HG02840 (cell line): ENCODE measurements around the gene HSFX1.
"Not testable (repeated sequence)": the region's sequence is repeated elsewhere in the genome, so short reads cannot be mapped to it uniquely, and the experiment has no call there.

ENCODE experiments used
- ATAC-seq: cut with Tn5 transposase; IDR thresholded peaks from one replicate; pipeline ENCODE4 v1.9.1; 2021; ENCODE audit warnings: mild to moderate bottlenecking, moderate library complexity, moderate number of reproducible peaks; ENCODE audit not compliant: unreplicated experiment, low FRiP score

The HSFX1 gene

GRCh38 chrX:149773768-149774167 lies at the start of gene HSFX1:
HSFX1 (plus strand) TSS chrX:149774068; CDS start chrX:149774682, 614 bp downstream.
- ATAC-seq = not testable (repeated sequence)

- not testable (repeated sequence) for ATAC-seq
These were observed 46.6 kb upstream of the HSFX1 start for GRCh38 chrX:149727308-149727707.

- not testable (repeated sequence) for ATAC-seq
These were observed 31.6 kb upstream of the HSFX1 start for GRCh38 chrX:149742269-149742668.

- ATAC-seq = not testable (repeated sequence)
These were observed 27.4 kb upstream of the HSFX1 start for GRCh38 chrX:149746390-149747007.

- ATAC-seq = no peak
These were observed 16.4 kb upstream of the HSFX1 start for GRCh38 chrX:149757206-149758067.

GRCh38 chrX:149758068-149758714 lies 15.7 kb upstream of the HSFX1 start:
- no peak for ATAC-seq

GRCh38 chrX:149758715-149759078 lies 15.2 kb upstream of the HSFX1 start:
- ATAC-seq = not testable (repeated sequence)

- ATAC-seq = no peak
These were observed 14.0 kb upstream of the HSFX1 start for GRCh38 chrX:149759824-149760223.

- ATAC-seq = no peak
These were observed 12.9 kb upstream of the HSFX1 start for GRCh38 chrX:149760965-149761364.

GRCh38 chrX:149761858-149762674 lies 11.8 kb upstream of the HSFX1 start:
- not testable (repeated sequence) for ATAC-seq

GRCh38 chrX:149762696-149763614 lies 10.9 kb upstream of the HSFX1 start:
- ATAC-seq = no peak

GRCh38 chrX:149770344-149770743 lies 3.5 kb upstream of the HSFX1 start:
- ATAC-seq = not testable (repeated sequence)

- not testable (repeated sequence) for ATAC-seq
These were observed 842 bp upstream of the HSFX1 start for GRCh38 chrX:149773026-149773425.

- ATAC-seq = not testable (repeated sequence)
These were observed 4.1 kb downstream of the HSFX1 start for GRCh38 chrX:149777999-149778398.

GRCh38 chrX:149781727-149782126 lies 7.9 kb downstream of the HSFX1 start, which contains the start of gene MAGEA9:
MAGEA9 (plus strand) TSS chrX:149781930; CDS start chrX:149786211, 4,281 bp downstream.
- not testable (repeated sequence) for ATAC-seq

- ATAC-seq = peak; percentile 98
These were observed 21.7 kb downstream of the HSFX1 start for GRCh38 chrX:149795531-149795930.

GRCh38 chrX:149799095-149799714 lies 25.3 kb downstream of the HSFX1 start:
- no peak for ATAC-seq

GRCh38 chrX:149799938-149800337 lies 26.1 kb downstream of the HSFX1 start:
- ATAC-seq = no peak
